Measurements from ENCODE around the gene CENPT. TPM values are rescaled to one million over a fixed set of nuclear protein-coding genes. Genes with fewer than 3 reads are reported as not detected.

The CENPT gene
- total and polyA plus RNA-seq, 7 donors: 9.6 to 53.7 (median 38.2) TPM

DNA sequence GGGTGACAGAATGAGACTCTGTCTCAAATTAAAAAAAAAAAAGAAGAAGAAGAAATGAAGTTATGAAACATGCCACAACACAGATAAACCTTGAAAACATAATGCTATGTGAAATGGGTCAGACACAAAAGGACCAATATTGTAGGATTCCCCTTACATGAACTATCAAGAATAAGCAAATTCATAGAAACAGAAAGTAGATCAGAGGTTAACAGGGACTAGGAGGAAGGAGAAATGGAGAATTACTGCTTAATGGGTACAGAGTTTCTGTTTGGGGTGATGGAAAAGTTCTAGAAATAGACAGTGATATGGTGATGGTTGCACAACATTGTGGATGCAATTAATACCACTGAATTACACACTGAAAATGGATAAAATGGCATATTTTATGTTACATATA is 57.4 kb downstream of the CENPT start:
- Histone ChIP-seq H3K27ac (no peak overlapping the region), H3K36me3 (no peaks in the 10 kb centered on the region), H3K9me3 (no peaks in the 10 kb centered on the region), H3K27me3 (no peaks in the 10 kb centered on the region), H3K4me3 (no peak overlapping the region), H3K4me1 (no peaks in the 10 kb centered on the region)
- intact Hi-C loops (cut with DNase I): no loop called here
- no peak for DNase-seq
- TF ChIP-seq POLR2AphosphoS5 (IDR thresholded peaks at IDR 0.05) (no peak), POLR2A (IDR thresholded peaks at IDR 0.05) (no peak), EP300 (IDR thresholded peaks at IDR 0.05) (no peak)
- TF ChIP-seq, protein P1, sequence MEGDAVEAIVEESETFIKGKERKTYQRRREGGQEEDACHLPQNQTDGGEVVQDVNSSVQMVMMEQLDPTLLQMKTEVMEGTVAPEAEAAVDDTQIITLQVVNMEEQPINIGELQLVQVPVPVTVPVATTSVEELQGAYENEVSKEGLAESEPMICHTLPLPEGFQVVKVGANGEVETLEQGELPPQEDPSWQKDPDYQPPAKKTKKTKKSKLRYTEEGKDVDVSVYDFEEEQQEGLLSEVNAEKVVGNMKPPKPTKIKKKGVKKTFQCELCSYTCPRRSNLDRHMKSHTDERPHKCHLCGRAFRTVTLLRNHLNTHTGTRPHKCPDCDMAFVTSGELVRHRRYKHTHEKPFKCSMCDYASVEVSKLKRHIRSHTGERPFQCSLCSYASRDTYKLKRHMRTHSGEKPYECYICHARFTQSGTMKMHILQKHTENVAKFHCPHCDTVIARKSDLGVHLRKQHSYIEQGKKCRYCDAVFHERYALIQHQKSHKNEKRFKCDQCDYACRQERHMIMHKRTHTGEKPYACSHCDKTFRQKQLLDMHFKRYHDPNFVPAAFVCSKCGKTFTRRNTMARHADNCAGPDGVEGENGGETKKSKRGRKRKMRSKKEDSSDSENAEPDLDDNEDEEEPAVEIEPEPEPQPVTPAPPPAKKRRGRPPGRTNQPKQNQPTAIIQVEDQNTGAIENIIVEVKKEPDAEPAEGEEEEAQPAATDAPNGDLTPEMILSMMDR (IDR thresholded peaks at IDR 0.05): no peak

DNA sequence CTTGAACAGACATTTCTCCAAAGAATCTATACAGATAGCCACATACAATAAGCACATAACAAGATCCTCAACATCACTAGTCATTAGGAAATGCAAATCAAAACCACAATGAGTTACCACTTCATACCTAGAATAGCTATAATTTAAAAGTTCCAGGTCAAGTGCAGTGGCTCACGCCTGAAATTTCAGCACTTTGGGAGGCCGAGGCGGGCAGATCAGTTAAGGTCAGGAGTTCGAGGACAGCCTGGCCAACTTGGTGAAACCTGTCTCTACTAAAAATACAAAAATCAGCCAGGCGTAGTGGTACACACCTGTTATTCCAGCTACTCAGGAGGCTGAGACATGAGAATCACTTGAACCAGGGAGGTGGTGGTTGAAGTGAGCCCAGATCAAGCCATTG is 61.0 kb downstream of the CENPT start:
- Histone ChIP-seq H3K27ac (no peak overlapping the region), H3K36me3 (no peaks in the 10 kb centered on the region), H3K4me3 (no peak overlapping the region), H3K4me1 (no peaks in the 10 kb centered on the region), H3K27me3 (no peaks in the 10 kb centered on the region), H3K9me3 (no peaks in the 10 kb centered on the region)
- intact Hi-C loops (cut with DNase I): loop anchor here (10.0 kb wide), 1 partner anchor 172 kb away; no protein-coding TSS in a partner anchor
- 89 to 94% methylated on average over 5 of the region's 5 CpGs for WGBS, 2 donors
- TF ChIP-seq EP300 (IDR thresholded peaks at IDR 0.05) (no peak), POLR2AphosphoS5 (IDR thresholded peaks at IDR 0.05) (no peak), POLR2A (IDR thresholded peaks at IDR 0.05) (no peak)
- TF ChIP-seq, protein P1 (IDR thresholded peaks at IDR 0.05): no peak
- DNase-seq: no peak

DNA sequence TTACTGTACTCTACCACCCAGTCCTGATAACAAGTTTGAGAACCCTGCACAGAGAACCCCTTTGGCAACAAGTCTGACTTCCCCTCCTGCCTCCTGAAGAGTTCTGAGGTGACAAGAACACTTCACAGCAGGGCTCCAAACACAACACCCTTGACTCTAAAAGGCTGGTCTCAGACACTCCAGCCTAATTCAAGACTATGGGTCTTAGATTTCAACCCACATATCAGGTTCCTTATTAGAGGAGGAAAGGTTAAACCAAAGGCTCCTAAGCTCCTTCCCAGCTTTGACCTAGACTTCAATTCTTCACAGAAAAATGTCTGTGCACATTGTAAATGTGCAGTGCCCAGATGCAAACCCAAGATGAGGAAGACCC is 64.2 kb downstream of the CENPT start:
- H3K27me3 ChIP-seq: no peaks in the 10 kb centered on the region

DNA sequence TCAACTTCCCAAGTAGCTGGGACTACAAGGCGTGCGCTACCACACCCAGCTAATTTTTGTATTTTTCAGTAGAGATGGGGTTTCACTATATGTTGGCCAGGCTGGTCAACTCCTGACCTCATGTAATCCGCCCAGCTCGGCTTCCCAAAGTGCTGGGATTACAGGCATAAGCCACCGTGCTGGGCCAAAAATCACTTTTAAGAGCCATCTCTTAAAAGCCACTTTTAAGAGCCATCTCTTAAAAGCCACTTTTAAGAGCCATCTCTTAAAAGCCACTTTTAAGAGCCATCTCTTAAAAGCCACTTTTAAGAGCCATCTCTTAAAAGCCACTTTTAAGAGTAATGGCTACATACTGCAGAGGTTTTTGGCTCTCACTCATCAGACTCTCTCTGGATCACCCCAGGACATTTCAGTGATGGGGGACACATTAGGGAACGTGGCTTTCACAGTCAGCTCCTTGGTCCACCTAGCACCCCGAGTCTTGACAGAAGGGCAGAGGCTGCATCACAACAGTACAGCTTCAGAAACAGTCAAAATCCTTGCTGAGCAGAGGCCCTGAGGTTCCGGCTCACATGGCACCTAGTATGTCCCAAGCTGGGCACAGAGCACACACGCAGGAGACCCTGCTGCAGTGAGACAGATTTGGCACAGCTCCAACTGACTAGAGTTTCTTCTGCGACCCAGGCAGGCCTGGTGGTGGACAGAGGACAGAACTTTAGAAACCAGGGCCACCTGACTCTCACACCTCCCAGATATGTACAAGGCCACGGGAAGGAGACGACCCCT is 64.7 kb downstream of the CENPT start:
- 89 to 94% methylated on average over 12 of the region's 12 CpGs for WGBS, 2 donors
- Histone ChIP-seq H3K4me1 (no peaks in the 10 kb centered on the region), H3K27me3 (no peaks in the 10 kb centered on the region), H3K9me3 (no peaks in the 10 kb centered on the region), H3K27ac (no peak overlapping the region), H3K4me3 (no peak overlapping the region), H3K36me3 (no peaks in the 10 kb centered on the region)
- no peak for DNase-seq
- TF ChIP-seq POLR2AphosphoS5 (IDR thresholded peaks at IDR 0.05) (no peak), POLR2A (IDR thresholded peaks at IDR 0.05) (no peak), EP300 (IDR thresholded peaks at IDR 0.05) (no peak)
- TF ChIP-seq, protein P1 (IDR thresholded peaks at IDR 0.05): no peak
- intact Hi-C loops (cut with DNase I): loop anchor here (10.0 kb wide), 1 partner anchor 168 kb away; no protein-coding TSS in a partner anchor

More for the DNA sequence above, 64.2 kb downstream of the CENPT start:
- TF ChIP-seq, protein P1 (IDR thresholded peaks at IDR 0.05): no peak
- TF ChIP-seq POLR2AphosphoS5 (IDR thresholded peaks at IDR 0.05) (no peak), EP300 (IDR thresholded peaks at IDR 0.05) (no peak), POLR2A (IDR thresholded peaks at IDR 0.05) (no peak)
- no peaks in the 10 kb centered on the region for H3K4me1 ChIP-seq
- no peaks in the 10 kb centered on the region for H3K9me3 ChIP-seq
- H3K27ac ChIP-seq: no peak overlapping the region
- no peaks in the 10 kb centered on the region for H3K36me3 ChIP-seq
- intact Hi-C loops (cut with DNase I): loop anchor here (10.0 kb wide), 1 partner anchor 169 kb away; no protein-coding TSS in a partner anchor
- no peak overlapping the region for H3K4me3 ChIP-seq
- no peak for DNase-seq
